HepG2 (cell line): ENCODE results near the gene DNALI1. TPM values are rescaled to one million over a fixed set of nuclear protein-coding genes. Genes with fewer than 3 reads are reported as not detected.

ENCODE experiments used
- HDAC1 ChIP-seq: sonication (generic); formaldehyde crosslinking; IDR thresholded peaks from 2 replicates; pipeline ENCODE4 v1.5.1; 2020; ENCODE audit warnings: mild to moderate bottlenecking, missing genetic modification reagents
- HNF4G ChIP-seq, 2 experiments: sonication (generic) in 1 of 2; formaldehyde crosslinking in 1 of 2; IDR thresholded peaks; 2 replicates each; pipeline versions ENCODE4 v1.4.0 to v1.6.1; 2011 to 2020; ENCODE audit warnings: borderline replicate concordance in 2 of 2, low read depth in 2 of 2, mild to moderate bottlenecking in 2 of 2, low read length in 1 of 2, missing genetic modification reagents in 1 of 2, moderate library complexity in 1 of 2
- JARID2 ChIP-seq: sonication (generic); formaldehyde crosslinking; IDR thresholded peaks from 2 replicates; pipeline ENCODE4 v1.8.1; 2023; ENCODE audit warnings: missing genetic modification reagents, inconsistent platforms; ENCODE audit not compliant: insufficient replicate concordance
- MEIS1 ChIP-seq: sonication (generic); formaldehyde crosslinking; IDR thresholded peaks from 2 replicates; pipeline ENCODE4 v1.9.0; 2021; ENCODE audit warnings: mild to moderate bottlenecking, missing genetic modification reagents, moderate library complexity, borderline replicate concordance
- NFYB ChIP-seq: sonication (generic); formaldehyde crosslinking; IDR thresholded peaks from 2 replicates; pipeline ENCODE4 v1.4.0; 2020; ENCODE audit warnings: missing genetic modification reagents
- RXRA ChIP-seq: sonication (generic); formaldehyde crosslinking; IDR thresholded peaks from 2 replicates; pipeline ENCODE4 v1.5.1; 2020; ENCODE audit warnings: missing genetic modification reagents
- SAFB2 ChIP-seq: sonication (generic); formaldehyde crosslinking; IDR thresholded peaks from 2 replicates; pipeline ENCODE4 v1.5.1; 2020; ENCODE audit warnings: missing genetic modification reagents, low read depth, mild to moderate bottlenecking, borderline replicate concordance
- TBX2 ChIP-seq: sonication (generic); formaldehyde crosslinking; IDR thresholded peaks from 2 replicates; pipeline ENCODE4 v1.5.0; 2020; ENCODE audit warnings: missing genetic modification reagents, mild to moderate bottlenecking, borderline replicate concordance
- TCF7L2 ChIP-seq: IDR thresholded peaks from 2 replicates; pipeline ENCODE4 v1.6.1; 2011; ENCODE audit warnings: mild to moderate bottlenecking, low read depth, low read length, moderate library complexity
- XBP1 ChIP-seq: sonication (generic); formaldehyde crosslinking; IDR thresholded peaks from 2 replicates; pipeline ENCODE4 v1.5.0; 2020; ENCODE audit warnings: missing genetic modification reagents
- ZBTB44 ChIP-seq: sonication (generic); formaldehyde crosslinking; IDR thresholded peaks from 2 replicates; pipeline ENCODE4 v1.4.0; 2020; ENCODE audit warnings: missing genetic modification reagents
- ZFP36L1 ChIP-seq: sonication (generic); formaldehyde crosslinking; IDR thresholded peaks from 2 replicates; pipeline ENCODE4 v1.8.0; 2022; ENCODE audit warnings: mild to moderate bottlenecking, missing genetic modification reagents, moderate library complexity
- ZFP37 ChIP-seq: sonication (generic); formaldehyde crosslinking; IDR thresholded peaks from 2 replicates; pipeline ENCODE4 v1.4.0; 2020; ENCODE audit warnings: missing genetic modification reagents, borderline replicate concordance
- ZFYVE20 ChIP-seq: sonication (generic); formaldehyde crosslinking; IDR thresholded peaks from 2 replicates; pipeline ENCODE4 v1.8.0; 2023; ENCODE audit warnings: low read depth, mild to moderate bottlenecking, moderate library complexity, missing genetic modification reagents, borderline replicate concordance
- ZNF282 ChIP-seq: fragments of 450-650 bp; IDR thresholded peaks from 2 replicates; pipeline ENCODE4 v1.6.1; 2018; ENCODE audit not compliant: partially characterized antibody
- ZNF557 ChIP-seq: sonication (generic); formaldehyde crosslinking; IDR thresholded peaks from 2 replicates; pipeline ENCODE4 v1.4.0; 2020; ENCODE audit warnings: missing genetic modification reagents
- ZNF709 ChIP-seq: sonication (generic); formaldehyde crosslinking; IDR thresholded peaks from 2 replicates; pipeline ENCODE4 v1.5.0; 2020; ENCODE audit warnings: mild to moderate bottlenecking, missing genetic modification reagents
- polyA plus RNA-seq, 8 experiments: library from polyadenylated mRNA; depleted of rRNA in 3 of 8; stranded (reverse) in 7 of 8; unstranded in 1 of 8; fragments of >200 nt; fragmentation: Illumina TruSeq in 4 of 8; extraction: Trizol in 4 of 8; gene quantifications; 2 replicates each; pipeline versions ENCODE4 v1.2.1 to v1.2.3, GENCODE V29; 2011 to 2016; ENCODE audit warnings: low read depth in 4 of 8, missing spikeins in 1 of 8, mixed read lengths in 1 of 8; ENCODE audit not compliant: insufficient read depth in 1 of 8
- total RNA-seq, 5 experiments: library from RNA; depleted of rRNA; stranded (reverse); fragments of >200 nt; fragmentation: Illumina TruSeq; extraction: Trizol; gene quantifications; 2 replicates each; pipeline ENCODE4 v1.2.3, GENCODE V29; 2016; ENCODE audit warnings: low read depth in 1 of 5
- TF ChIP-seq, protein P1 (sequence below): sonication (generic); formaldehyde crosslinking; conservative IDR thresholded peaks from 2 replicates; pipeline ENCODE4 v1.8.1; 2023; ENCODE audit warnings: missing genetic modification reagents
- TF ChIP-seq, protein P2 (sequence below): sonication (generic); formaldehyde crosslinking; IDR thresholded peaks from 2 replicates; pipeline ENCODE4 v1.5.0; 2020; ENCODE audit warnings: mild to moderate bottlenecking, missing genetic modification reagents, moderate library complexity
- TF ChIP-seq, protein P3 (sequence below): sonication (generic); formaldehyde crosslinking; IDR thresholded peaks from 2 replicates; pipeline ENCODE4 v1.5.0; 2020; ENCODE audit warnings: missing genetic modification reagents
- TF ChIP-seq, protein P4 (sequence below): sonication (generic); formaldehyde crosslinking; IDR thresholded peaks from 2 replicates; pipeline ENCODE4 v1.8.1; 2023; ENCODE audit warnings: mild to moderate bottlenecking, missing genetic modification reagents
- TF ChIP-seq, protein P5 (sequence below): IDR thresholded peaks from 2 replicates; pipeline ENCODE4 v1.6.1; 2016; ENCODE audit warnings: mild to moderate bottlenecking, missing biosample characterization, missing genetic modification reagents

DNALI1 gene
- total and polyA plus RNA-seq, 2 of the 13 experiments (the other 11 are each of a cell fraction or from before 2014, with no cell fraction given), result 0.42 to 0.70 TPM

- TF ChIP-seq, protein P1, sequence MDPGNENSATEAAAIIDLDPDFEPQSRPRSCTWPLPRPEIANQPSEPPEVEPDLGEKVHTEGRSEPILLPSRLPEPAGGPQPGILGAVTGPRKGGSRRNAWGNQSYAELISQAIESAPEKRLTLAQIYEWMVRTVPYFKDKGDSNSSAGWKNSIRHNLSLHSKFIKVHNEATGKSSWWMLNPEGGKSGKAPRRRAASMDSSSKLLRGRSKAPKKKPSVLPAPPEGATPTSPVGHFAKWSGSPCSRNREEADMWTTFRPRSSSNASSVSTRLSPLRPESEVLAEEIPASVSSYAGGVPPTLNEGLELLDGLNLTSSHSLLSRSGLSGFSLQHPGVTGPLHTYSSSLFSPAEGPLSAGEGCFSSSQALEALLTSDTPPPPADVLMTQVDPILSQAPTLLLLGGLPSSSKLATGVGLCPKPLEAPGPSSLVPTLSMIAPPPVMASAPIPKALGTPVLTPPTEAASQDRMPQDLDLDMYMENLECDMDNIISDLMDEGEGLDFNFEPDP (CRISPR knock-in tag), result no peak
- TF ChIP-seq ZFYVE20 (CRISPR knock-in tag) (no peak), JARID2 (CRISPR knock-in tag) (no peak), SAFB2 (CRISPR knock-in tag) (no peak), TCF7L2 (no peak), ZFP37 (CRISPR knock-in tag) (0 out of 2 replicates have a peak, but pooled peaks have one; percentile 25), ZNF557 (CRISPR knock-in tag) (0 out of 2 replicates have a peak, but pooled peaks have one; percentile 49), ZNF282 (no peak), ZFP36L1 (no peak), RXRA (0 out of 2 replicates have a peak, but pooled peaks have one; percentile 45), TBX2 (CRISPR knock-in tag) (no peak; the same call in 1 of the 2 replicates), HNF4G (IDR thresholded peaks at IDR 0.05; ENCODE audit: borderline replicate concordance, low read depth, low read length) (no peak), HNF4G (CRISPR knock-in tag; IDR thresholded peaks at IDR 0.05; ENCODE audit: borderline replicate concordance, low read depth) (no peak), XBP1 (CRISPR knock-in tag) (no peak), HDAC1 (CRISPR knock-in tag) (peak; percentile 92), MEIS1 (CRISPR knock-in tag) (no peak), NFYB (CRISPR knock-in tag) (no peak), ZBTB44 (CRISPR knock-in tag) (no peak), ZNF709 (CRISPR knock-in tag) (no peak)
- TF ChIP-seq, protein P2, sequence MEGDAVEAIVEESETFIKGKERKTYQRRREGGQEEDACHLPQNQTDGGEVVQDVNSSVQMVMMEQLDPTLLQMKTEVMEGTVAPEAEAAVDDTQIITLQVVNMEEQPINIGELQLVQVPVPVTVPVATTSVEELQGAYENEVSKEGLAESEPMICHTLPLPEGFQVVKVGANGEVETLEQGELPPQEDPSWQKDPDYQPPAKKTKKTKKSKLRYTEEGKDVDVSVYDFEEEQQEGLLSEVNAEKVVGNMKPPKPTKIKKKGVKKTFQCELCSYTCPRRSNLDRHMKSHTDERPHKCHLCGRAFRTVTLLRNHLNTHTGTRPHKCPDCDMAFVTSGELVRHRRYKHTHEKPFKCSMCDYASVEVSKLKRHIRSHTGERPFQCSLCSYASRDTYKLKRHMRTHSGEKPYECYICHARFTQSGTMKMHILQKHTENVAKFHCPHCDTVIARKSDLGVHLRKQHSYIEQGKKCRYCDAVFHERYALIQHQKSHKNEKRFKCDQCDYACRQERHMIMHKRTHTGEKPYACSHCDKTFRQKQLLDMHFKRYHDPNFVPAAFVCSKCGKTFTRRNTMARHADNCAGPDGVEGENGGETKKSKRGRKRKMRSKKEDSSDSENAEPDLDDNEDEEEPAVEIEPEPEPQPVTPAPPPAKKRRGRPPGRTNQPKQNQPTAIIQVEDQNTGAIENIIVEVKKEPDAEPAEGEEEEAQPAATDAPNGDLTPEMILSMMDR, result peak; percentile 28
- TF ChIP-seq, protein P3, sequence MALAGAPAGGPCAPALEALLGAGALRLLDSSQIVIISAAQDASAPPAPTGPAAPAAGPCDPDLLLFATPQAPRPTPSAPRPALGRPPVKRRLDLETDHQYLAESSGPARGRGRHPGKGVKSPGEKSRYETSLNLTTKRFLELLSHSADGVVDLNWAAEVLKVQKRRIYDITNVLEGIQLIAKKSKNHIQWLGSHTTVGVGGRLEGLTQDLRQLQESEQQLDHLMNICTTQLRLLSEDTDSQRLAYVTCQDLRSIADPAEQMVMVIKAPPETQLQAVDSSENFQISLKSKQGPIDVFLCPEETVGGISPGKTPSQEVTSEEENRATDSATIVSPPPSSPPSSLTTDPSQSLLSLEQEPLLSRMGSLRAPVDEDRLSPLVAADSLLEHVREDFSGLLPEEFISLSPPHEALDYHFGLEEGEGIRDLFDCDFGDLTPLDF (CRISPR knock-in tag), result no peak
- TF ChIP-seq, protein P4, sequence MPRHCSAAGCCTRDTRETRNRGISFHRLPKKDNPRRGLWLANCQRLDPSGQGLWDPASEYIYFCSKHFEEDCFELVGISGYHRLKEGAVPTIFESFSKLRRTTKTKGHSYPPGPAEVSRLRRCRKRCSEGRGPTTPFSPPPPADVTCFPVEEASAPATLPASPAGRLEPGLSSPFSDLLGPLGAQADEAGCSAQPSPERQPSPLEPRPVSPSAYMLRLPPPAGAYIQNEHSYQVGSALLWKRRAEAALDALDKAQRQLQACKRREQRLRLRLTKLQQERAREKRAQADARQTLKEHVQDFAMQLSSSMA (CRISPR knock-in tag), result no peak
- TF ChIP-seq, protein P5, sequence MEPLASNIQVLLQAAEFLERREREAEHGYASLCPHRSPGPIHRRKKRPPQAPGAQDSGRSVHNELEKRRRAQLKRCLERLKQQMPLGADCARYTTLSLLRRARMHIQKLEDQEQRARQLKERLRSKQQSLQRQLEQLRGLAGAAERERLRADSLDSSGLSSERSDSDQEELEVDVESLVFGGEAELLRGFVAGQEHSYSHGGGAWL, result peak; percentile 82; the same call in 1 of the 2 replicates
Observed at GRCh38 chr1:37595440-37596181, 38.9 kb downstream of the DNALI1 start, which contains the start of gene GNL2 (continued).
